Naive thymus-derived CD4-positive, alpha-beta T cell (primary cell): ENCODE measurements around the gene MYOZ3. TPM values are rescaled to one million over a fixed set of nuclear protein-coding genes. Genes with fewer than 3 reads are reported as not detected.

Source experiments
- ATAC-seq: fragments of 150-1000 bp; cut with Tn5 transposase; 2 replicates; pipeline ENCODE4 v1.10.0; 2021; ENCODE audit warnings: mild to moderate bottlenecking, moderate library complexity
- CTCF ChIA-PET: fragments of 350-600 bp; sonication (Branson Sonifier 250); formaldehyde crosslinking; loops from one replicate; lab custom pipeline; 2021; ENCODE audit warnings: antibody characterized with exemption; lab: Charles Lee
- POLR2A ChIA-PET: fragments of 350-600 bp; sonication (Branson Sonifier 250); formaldehyde crosslinking; loops from one replicate; lab custom pipeline; 2021; ENCODE audit warnings: antibody characterized with exemption, inconsistent platforms; lab: Charles Lee
- DNase-seq, 9 donors: peaks; one replicate each; pipeline versions ENCODE4 v3.0.0 to v3.0.0-alpha.2; 2020 to 2022; ENCODE audit warnings: mixed read lengths in 1 of 9
- H3K27ac ChIP-seq: one replicate; pipeline ENCODE4 v1.7.0; 2013; ENCODE audit warnings: mild to moderate bottlenecking, low read depth, low read length, moderate library complexity
- H3K27me3 ChIP-seq, 2 donors: one replicate each; pipeline ENCODE4 v1.7.0; 2013; ENCODE audit warnings: low read length in 2 of 2, mild to moderate bottlenecking in 2 of 2, moderate library complexity in 2 of 2; ENCODE audit not compliant: control insufficient read depth in 2 of 2, insufficient read depth in 2 of 2
- H3K36me3 ChIP-seq, 3 experiments: 1 replicate in 2 of 3; 2 replicates in 1 of 3; pipeline ENCODE4 v1.7.0; 2013; ENCODE audit warnings: low read length in 3 of 3, mild to moderate bottlenecking in 3 of 3, moderate library complexity in 1 of 3; ENCODE audit not compliant: insufficient read depth in 3 of 3, control insufficient read depth in 2 of 3
- H3K4me1 ChIP-seq, 2 donors: one replicate each; pipeline ENCODE4 v1.7.0; 2013; ENCODE audit warnings: low read length in 2 of 2, mild to moderate bottlenecking in 2 of 2, moderate library complexity in 1 of 2; ENCODE audit not compliant: control insufficient read depth in 2 of 2, insufficient read depth in 2 of 2
- H3K4me3 ChIP-seq: 2 replicates; pipeline ENCODE4 v1.7.0; 2013; ENCODE audit warnings: mild to moderate bottlenecking, low read length
- H3K9me3 ChIP-seq, 3 experiments: 1 replicate in 2 of 3; 2 replicates in 1 of 3; pipeline ENCODE4 v1.7.0; 2013; ENCODE audit warnings: low read length in 3 of 3; ENCODE audit not compliant: control insufficient read depth in 2 of 3
- H3K27ac Mint-ChIP-seq, 9 donors: one replicate each; pipeline ENCODE4 v1.8.0; 2020 to 2022; ENCODE audit warnings: mixed read lengths in 9 of 9, mild to moderate bottlenecking in 8 of 9, moderate library complexity in 5 of 9, inconsistent platforms in 2 of 9
- H3K27me3 Mint-ChIP-seq, 5 donors: one replicate each; pipeline ENCODE4 v1.8.0; 2021 to 2022; ENCODE audit warnings: mixed read lengths in 5 of 5, mild to moderate bottlenecking in 1 of 5
- H3K36me3 Mint-ChIP-seq, 5 donors: one replicate each; pipeline ENCODE4 v1.8.0; 2020 to 2022; ENCODE audit warnings: mixed read lengths in 5 of 5, mild to moderate bottlenecking in 3 of 5, inconsistent platforms in 1 of 5
- H3K4me1 Mint-ChIP-seq, 7 donors: one replicate each; pipeline ENCODE4 v1.8.0; 2020 to 2022; ENCODE audit warnings: mixed read lengths in 7 of 7, mild to moderate bottlenecking in 3 of 7, inconsistent platforms in 1 of 7
- H3K4me3 Mint-ChIP-seq, 10 donors: one replicate each; pipeline ENCODE4 v1.8.0; 2020 to 2022; ENCODE audit warnings: mild to moderate bottlenecking in 10 of 10, mixed read lengths in 10 of 10, moderate library complexity in 6 of 10, inconsistent platforms in 2 of 10
- H3K9me3 Mint-ChIP-seq, 11 donors: one replicate each; pipeline ENCODE4 v1.8.0; 2020 to 2022; ENCODE audit warnings: mixed read lengths in 11 of 11, mild to moderate bottlenecking in 4 of 11, inconsistent platforms in 1 of 11, moderate library complexity in 1 of 11
- intact Hi-C, 2 donors: fragments of 100-400 bp; cut with micrococcal nuclease; formaldehyde crosslinking; loops; one replicate each; pipeline ENCODE4 v1.15.1; 2023
- polyA plus RNA-seq, 2 donors: library from polyadenylated mRNA; unstranded; fragments of 300-500 nt; fragmentation: Illumina TruSeq; gene quantifications; one replicate each; pipeline ENCODE4 v1.2.3, GENCODE V29; 2021
- total RNA-seq, 6 experiments: library from RNA in 5 of 6; stranded (reverse) in 5 of 6; gene quantifications; 1 replicate in 5 of 6; 2 replicates in 1 of 6; pipeline ENCODE4 v1.2.3 and lab custom pipeline; 2021 to 2026

The MYOZ3 gene
- total and polyA plus RNA-seq, 7 experiments from 2014 or later = 0.15 TPM; not detected in 6

- Histone ChIP-seq H3K27me3 (no peaks in the 10 kb centered on the region), H3K27ac (peak overlapping the region; percentile 63), H3K4me1 (peaks cover 0 to 4% of the 10 kb centered on the region in 2 donors), H3K36me3 (no peaks in the 10 kb centered on the region), H3K4me3 (peak overlapping the region; percentile 75), H3K9me3 (no peaks in the 10 kb centered on the region)
- Mint-ChIP-seq H3K27me3 (peaks cover 0 to 19% (median 0%) of the 10 kb centered on the region in 5 donors), H3K4me3 (peak overlapping the region; percentile 75 to 90 (median 84)), H3K4me1 (peaks cover 0 to 12% (median 5%) of the 10 kb centered on the region in 7 donors), H3K9me3 (peaks cover 0 to 2% (median 0%) of the 10 kb centered on the region in 11 donors), H3K27ac (peak overlapping the region in 7 of 9 donors; percentile 17 to 74 (median 54)), H3K36me3 (no peaks in the 10 kb centered on the region)
- ATAC-seq (peak; percentile 96), DNase-seq (peak; percentile 74 to 88 (median 83))
- ChIA-PET POLR2A (interaction anchor here (1.1 kb wide), 1 partner anchor 207 kb away, joined by 3 read pairs; the partner anchor contains the start of gene RPS14), CTCF (interaction anchor here (1.0 to 1.7 kb wide), 4 partner anchors 83 to 434 kb away, joined by 3 to 9 read pairs (median 4); partner anchors contain the start of gene IRGM)
- intact Hi-C loops = loop anchor here (1.0 to 5.0 kb wide), 11 partner anchors 32 to 208 kb away; partner anchors contain the start of genes IRGM (in 1 of the 2), RBM22 (in 1 of the 2), RPS14 (in 1 of the 2) and SMIM3 (in 1 of the 2)
Observed at GRCh38 chr5:150656191-150657132, 4.6 kb upstream of the MYOZ3 start.

- H3K36me3 Mint-ChIP-seq = no peaks in the 10 kb centered on the region
- Histone ChIP-seq H3K4me3 (no peak overlapping the region), H3K27me3 (no peaks in the 10 kb centered on the region), H3K27ac (no peak overlapping the region), H3K9me3 (no peaks in the 10 kb centered on the region), H3K4me1 (peaks cover 0 to 4% of the 10 kb centered on the region in 2 donors), H3K36me3 (no peaks in the 10 kb centered on the region)
- H3K27ac Mint-ChIP-seq = peak overlapping the region in 5 of 9 donors; percentile 17 to 93 (median 64)
- CTCF ChIA-PET = no interaction called here
- H3K9me3 Mint-ChIP-seq = peaks cover 0 to 2% (median 0%) of the 10 kb centered on the region in 11 donors
- peak overlapping the region in 6 of 10 donors; percentile 75 to 86 (median 80) for H3K4me3 Mint-ChIP-seq
- POLR2A ChIA-PET = interaction anchor here (1.0 to 1.3 kb wide), 2 partner anchors 42 to 209 kb away, joined by 4 to 5 read pairs; partner anchors contain the start of genes RBM22 and RPS14
- ATAC-seq (no peak), DNase-seq (no peak)
- H3K27me3 Mint-ChIP-seq = peaks cover 0 to 19% (median 4%) of the 10 kb centered on the region in 5 donors
- intact Hi-C loops = loop anchor here in 1 of 2 donors (5.0 kb wide), 1 partner anchor 124 kb away; no protein-coding TSS in a partner anchor
- H3K4me1 Mint-ChIP-seq = peaks cover 0 to 12% (median 5%) of the 10 kb centered on the region in 7 donors
Observed at GRCh38 chr5:150658121-150658520, 2.9 kb upstream of the MYOZ3 start.

GRCh38 chr5:150658699-150659265 lies 2.3 kb upstream of the MYOZ3 start:
- no peak for DNase-seq
- intact Hi-C loops = loop anchor here in 1 of 2 donors (5.0 kb wide), 1 partner anchor 124 kb away; no protein-coding TSS in a partner anchor
- ChIA-PET CTCF (no interaction called here), POLR2A (interaction anchor here (1.0 kb wide), 1 partner anchor 210 kb away, joined by 4 read pairs; the partner anchor contains the start of gene RPS14)
- peak overlapping the region in 2 of 9 donors; percentile 51 to 59 for H3K27ac Mint-ChIP-seq
- ATAC-seq = no peak
- H3K36me3 Mint-ChIP-seq = no peaks in the 10 kb centered on the region
- peaks cover 0 to 19% (median 4%) of the 10 kb centered on the region in 5 donors for H3K27me3 Mint-ChIP-seq
- peaks cover 0 to 4% of the 10 kb centered on the region in 2 donors for H3K4me1 ChIP-seq
- H3K4me3 ChIP-seq = no peak overlapping the region
- peaks cover 0 to 2% (median 0%) of the 10 kb centered on the region in 11 donors for H3K9me3 Mint-ChIP-seq
- H3K27me3 ChIP-seq = no peaks in the 10 kb centered on the region
- no peak overlapping the region for H3K27ac ChIP-seq
- H3K4me1 Mint-ChIP-seq = peaks cover 0 to 12% (median 5%) of the 10 kb centered on the region in 7 donors
- H3K4me3 Mint-ChIP-seq = peak overlapping the region in 2 of 10 donors; percentile 10 to 18
- H3K36me3 ChIP-seq = no peaks in the 10 kb centered on the region
- no peaks in the 10 kb centered on the region for H3K9me3 ChIP-seq

GRCh38 chr5:150659360-150660107 lies 1.5 kb upstream of the MYOZ3 start:
- ChIA-PET CTCF (no interaction called here), POLR2A (no interaction called here)
- H3K27me3 ChIP-seq = no peaks in the 10 kb centered on the region
- intact Hi-C loops = loop anchor here in 1 of 2 donors (5.0 kb wide), 1 partner anchor 123 kb away; no protein-coding TSS in a partner anchor
- H3K36me3 ChIP-seq = no peaks in the 10 kb centered on the region
- H3K27ac ChIP-seq = no peak overlapping the region
- H3K36me3 Mint-ChIP-seq = no peaks in the 10 kb centered on the region
- H3K27me3 Mint-ChIP-seq = peaks cover 0 to 17% (median 4%) of the 10 kb centered on the region in 5 donors
- H3K4me1 ChIP-seq = peaks cover 0 to 4% of the 10 kb centered on the region in 2 donors
- no peak overlapping the region for H3K4me3 Mint-ChIP-seq
- peaks cover 0 to 2% (median 0%) of the 10 kb centered on the region in 11 donors for H3K9me3 Mint-ChIP-seq
- H3K9me3 ChIP-seq = no peaks in the 10 kb centered on the region
- H3K27ac Mint-ChIP-seq = peak overlapping the region in 1 of 9 donors; percentile 51
- ATAC-seq (no peak), DNase-seq (no peak)
- H3K4me3 ChIP-seq = no peak overlapping the region
- peaks cover 0 to 12% (median 5%) of the 10 kb centered on the region in 7 donors for H3K4me1 Mint-ChIP-seq

- H3K36me3 Mint-ChIP-seq = no peaks in the 10 kb centered on the region
Observed at GRCh38 chr5:150660108-150660831, 781 bp upstream of the MYOZ3 start.

More at GRCh38 chr5:150660108-150660831, 781 bp upstream of the MYOZ3 start:
- peaks cover 0 to 16% (median 4%) of the 10 kb centered on the region in 5 donors for H3K27me3 Mint-ChIP-seq
- Histone ChIP-seq H3K9me3 (no peaks in the 10 kb centered on the region), H3K36me3 (no peaks in the 10 kb centered on the region), H3K4me1 (peaks cover 0 to 4% of the 10 kb centered on the region in 2 donors), H3K27ac (no peak overlapping the region), H3K4me3 (no peak overlapping the region), H3K27me3 (no peaks in the 10 kb centered on the region)
- peaks cover 0 to 12% (median 5%) of the 10 kb centered on the region in 7 donors for H3K4me1 Mint-ChIP-seq
- intact Hi-C loops = no loop called here
- no peak overlapping the region for H3K27ac Mint-ChIP-seq
- ChIA-PET POLR2A (no interaction called here), CTCF (no interaction called here)
- no peak overlapping the region for H3K4me3 Mint-ChIP-seq
- H3K9me3 Mint-ChIP-seq = peaks cover 0 to 2% (median 0%) of the 10 kb centered on the region in 11 donors
- ATAC-seq (no peak), DNase-seq (no peak)
